ES-I3 (cell line): Measurements from ENCODE around the gene ELP5.

ENCODE experiments used
- H3K36me3 ChIP-seq: 2 replicates; pipeline ENCODE4 v1.6.1; 2013; ENCODE audit warnings: mild to moderate bottlenecking, low read length, control low read depth, moderate library complexity; ENCODE audit not compliant: insufficient read depth
- H3K4me1 ChIP-seq: 2 replicates; pipeline ENCODE4 v1.6.1; 2013; ENCODE audit warnings: mild to moderate bottlenecking, control low read depth, low read length; ENCODE audit not compliant: insufficient read depth
- H3K9ac ChIP-seq: 2 replicates; pipeline ENCODE4 v1.6.1; 2013; ENCODE audit warnings: low read depth, mild to moderate bottlenecking, low read length, moderate library complexity
- H3K9me3 ChIP-seq: 2 replicates; pipeline ENCODE4 v1.6.1; 2013; ENCODE audit warnings: mild to moderate bottlenecking, low read length, moderate library complexity; ENCODE audit not compliant: control insufficient read depth, insufficient read depth

ELP5 gene

GRCh38 chr17:7252176-7253043 is at the start of gene ELP5:
TSS of gene ELP5 (plus strand) at chr17:7252215. CDS start at chr17:7252551, 336 bp downstream.
- Histone ChIP-seq H3K9ac (peak within 1 kb of the TSS; percentile 99), H3K36me3 (peaks cover 14% of the 10 kb centered on the region), H3K4me1 (no peaks in the 10 kb centered on the region), H3K9me3 (no peaks in the 10 kb centered on the region)

- Histone ChIP-seq H3K36me3 (peaks cover 8% of the 10 kb centered on the region), H3K9me3 (no peaks in the 10 kb centered on the region), H3K4me1 (peaks cover 6% of the 10 kb centered on the region; the same call in 1 of the 2 replicates), H3K9ac (no peak overlapping the region)
These were observed 48.6 kb upstream of the ELP5 start for GRCh38 chr17:7203391-7203790.

- Histone ChIP-seq H3K9me3 (no peaks in the 10 kb centered on the region), H3K36me3 (peaks cover 8% of the 10 kb centered on the region), H3K9ac (peak overlapping the region; percentile 53; the same call in 1 of the 2 replicates), H3K4me1 (peaks cover 13% of the 10 kb centered on the region; the same call in 1 of the 2 replicates)
These were observed 47.7 kb upstream of the ELP5 start for GRCh38 chr17:7204336-7204735.

- peaks cover 13% of the 10 kb centered on the region; the same call in 1 of the 2 replicates for H3K4me1 ChIP-seq
- H3K9me3 ChIP-seq: no peaks in the 10 kb centered on the region
- peak overlapping the region; percentile 53; the same call in 1 of the 2 replicates for H3K9ac ChIP-seq
- H3K36me3 ChIP-seq: peaks cover 8% of the 10 kb centered on the region
These were observed 47.1 kb upstream of the ELP5 start for GRCh38 chr17:7204828-7205461.

- peak overlapping the region; percentile 53; the same call in 1 of the 2 replicates for H3K9ac ChIP-seq
- H3K36me3 ChIP-seq: peaks cover 8% of the 10 kb centered on the region
- H3K9me3 ChIP-seq: no peaks in the 10 kb centered on the region
- H3K4me1 ChIP-seq: peaks cover 13% of the 10 kb centered on the region
These were observed 46.5 kb upstream of the ELP5 start for GRCh38 chr17:7205561-7205960.

GRCh38 chr17:7207120-7208001 is 44.7 kb upstream of the ELP5 start:
- Histone ChIP-seq H3K9ac (no peak overlapping the region; the same call in 1 of the 2 replicates), H3K4me1 (peaks cover 16% of the 10 kb centered on the region), H3K9me3 (no peaks in the 10 kb centered on the region), H3K36me3 (peaks cover 7% of the 10 kb centered on the region)

GRCh38 chr17:7208027-7208571 is 43.9 kb upstream of the ELP5 start:
- Histone ChIP-seq H3K9ac (peak overlapping the region; percentile 55), H3K36me3 (no peaks in the 10 kb centered on the region; the same call in 1 of the 2 replicates), H3K9me3 (no peaks in the 10 kb centered on the region), H3K4me1 (peaks cover 16% of the 10 kb centered on the region)

GRCh38 chr17:7208754-7209460 is 43.1 kb upstream of the ELP5 start:
- Histone ChIP-seq H3K36me3 (no peaks in the 10 kb centered on the region), H3K4me1 (peaks cover 16% of the 10 kb centered on the region), H3K9me3 (no peaks in the 10 kb centered on the region), H3K9ac (no peak overlapping the region)

GRCh38 chr17:7211491-7212273 is 40.3 kb upstream of the ELP5 start:
- peaks cover 16% of the 10 kb centered on the region for H3K4me1 ChIP-seq
- H3K36me3 ChIP-seq: no peaks in the 10 kb centered on the region
- peak overlapping the region; percentile 62 for H3K9ac ChIP-seq
- H3K9me3 ChIP-seq: no peaks in the 10 kb centered on the region

- peak overlapping the region; percentile 23; the same call in 1 of the 2 replicates for H3K9ac ChIP-seq
- no peaks in the 10 kb centered on the region for H3K36me3 ChIP-seq
These were observed 38.1 kb upstream of the ELP5 start for GRCh38 chr17:7213895-7214299.

GRCh38 chr17:7214300-7215135 is 37.5 kb upstream of the ELP5 start:
- Histone ChIP-seq H3K36me3 (no peaks in the 10 kb centered on the region), H3K9ac (peak overlapping the region; percentile 61; the same call in 1 of the 2 replicates), H3K9me3 (no peaks in the 10 kb centered on the region), H3K4me1 (peaks cover 10% of the 10 kb centered on the region)

More at GRCh38 chr17:7213895-7214299, 38.1 kb upstream of the ELP5 start:
- Histone ChIP-seq H3K4me1 (peaks cover 12% of the 10 kb centered on the region), H3K9me3 (no peaks in the 10 kb centered on the region)

- no peaks in the 10 kb centered on the region for H3K9me3 ChIP-seq
- peak overlapping the region; percentile 61; the same call in 1 of the 2 replicates for H3K9ac ChIP-seq
- no peaks in the 10 kb centered on the region for H3K36me3 ChIP-seq
- peaks cover 10% of the 10 kb centered on the region for H3K4me1 ChIP-seq
These were observed 36.8 kb upstream of the ELP5 start for GRCh38 chr17:7215136-7215638.
